Spinal cord (tissue), 10 donors: Measurements from ENCODE around the gene IFNA17. TPM values are rescaled to one million over a fixed set of nuclear protein-coding genes. Genes with fewer than 3 reads are reported as not detected.

Experiments used
- DNase-seq, 6 donors: peaks; one replicate each; pipeline versions ENCODE4 v3.0.0 to v3.0.0-alpha.2; 2013 to 2015; ENCODE audit warnings: low spot score in 6 of 6, low read depth in 4 of 6
- H3K27ac ChIP-seq: one replicate; pipeline ENCODE4 v1.5.1; 2013; ENCODE audit warnings: low read depth, low read length, control low read depth
- H3K27me3 ChIP-seq: one replicate; pipeline ENCODE4 v1.6.1; 2013; ENCODE audit warnings: low read length; ENCODE audit not compliant: control insufficient read depth, insufficient read depth
- H3K36me3 ChIP-seq: one replicate; pipeline ENCODE4 v1.6.1; 2013; ENCODE audit warnings: low read length; ENCODE audit not compliant: control insufficient read depth, insufficient read depth
- H3K4me1 ChIP-seq: one replicate; pipeline ENCODE4 v1.6.1; 2013; ENCODE audit warnings: low read length; ENCODE audit not compliant: control insufficient read depth, insufficient read depth
- H3K4me3 ChIP-seq: one replicate; pipeline ENCODE4 v1.5.1; 2013; ENCODE audit warnings: low read depth, low read length, control low read depth
- H3K9me3 ChIP-seq: one replicate; pipeline ENCODE4 v1.6.1; 2013; ENCODE audit warnings: low read length; ENCODE audit not compliant: control insufficient read depth, insufficient read depth
- WGBS: methylation state at CpG from one replicate; pipeline ENCODE4 v1.1.5; 2013; ENCODE audit warnings: missing lambda C conversion rate; ENCODE audit not compliant: insufficient coverage; 5-methylcytosine and 5-hydroxymethylcytosine counted together
- long read RNA-seq, 4 donors: transcript quantifications; one replicate each; lab custom pipeline, GENCODE V29; 2026
- polyA plus RNA-seq, 2 donors: library from polyadenylated mRNA; unstranded; fragments of 120-200 nt; gene quantifications; one replicate each; pipeline ENCODE4 v1.2.1, GENCODE V29; 2013; ENCODE audit not compliant: insufficient read length in 2 of 2
- total RNA-seq, 2 donors: library from RNA; depleted of rRNA in 1 of 2; stranded (reverse); fragments of 120-200 nt in 1 of 2; fragments of >200 nt in 1 of 2; gene quantifications; one replicate each; pipeline versions ENCODE4 v1.2.3 to v1.2.4, GENCODE V29; 2013 to 2014
- donor health status: healthy.

The IFNA17 gene
- total RNA-seq (not detected), polyA plus RNA-seq (not detected)
- long read RNA-seq, donor 1, result 0 reads
- long read RNA-seq, donor 2, result 0 reads
- long read RNA-seq, donor 3, result 0 reads
- long read RNA-seq, donor 4, result 0 reads

- Histone ChIP-seq H3K27me3 (no peaks in the 10 kb centered on the region), H3K27ac (no peak within 1 kb of the TSS), H3K9me3 (no peaks in the 10 kb centered on the region), H3K36me3 (no peaks in the 10 kb centered on the region), H3K4me3 (no peak within 1 kb of the TSS), H3K4me1 (no peaks in the 10 kb centered on the region)
- WGBS, result no CpG with 5 or more reads among the region's 2 CpGs
- DNase-seq, result no peak
Observed at GRCh38 chr9:21228122-21228521, at the start of gene IFNA17. Gene IFNA17, minus strand, starts transcription at chr9:21228222. Its CDS starts 49 bp downstream, at chr9:21228173.

- Histone ChIP-seq H3K27me3 (no peaks in the 10 kb centered on the region), H3K27ac (no peak overlapping the region), H3K36me3 (no peaks in the 10 kb centered on the region), H3K9me3 (no peaks in the 10 kb centered on the region), H3K4me3 (no peak overlapping the region), H3K4me1 (peaks cover 5% of the 10 kb centered on the region)
- WGBS, result no CpG with 5 or more reads among the region's 2 CpGs
- DNase-seq, result no peak
Observed at GRCh38 chr9:21268347-21268657, 40.3 kb upstream of the IFNA17 start.

- peak in 2 of 6 donors; percentile 55 for DNase-seq
- H3K4me3 ChIP-seq, result no peak overlapping the region
- no peaks in the 10 kb centered on the region for H3K9me3 ChIP-seq
- peaks cover 5% of the 10 kb centered on the region for H3K4me1 ChIP-seq
- WGBS, result 27% methylated on average over 2 of the region's 4 CpGs
- H3K27ac ChIP-seq, result no peak overlapping the region
- no peaks in the 10 kb centered on the region for H3K27me3 ChIP-seq
- H3K36me3 ChIP-seq, result no peaks in the 10 kb centered on the region
Observed at GRCh38 chr9:21267485-21268346, 39.7 kb upstream of the IFNA17 start.

DNA sequence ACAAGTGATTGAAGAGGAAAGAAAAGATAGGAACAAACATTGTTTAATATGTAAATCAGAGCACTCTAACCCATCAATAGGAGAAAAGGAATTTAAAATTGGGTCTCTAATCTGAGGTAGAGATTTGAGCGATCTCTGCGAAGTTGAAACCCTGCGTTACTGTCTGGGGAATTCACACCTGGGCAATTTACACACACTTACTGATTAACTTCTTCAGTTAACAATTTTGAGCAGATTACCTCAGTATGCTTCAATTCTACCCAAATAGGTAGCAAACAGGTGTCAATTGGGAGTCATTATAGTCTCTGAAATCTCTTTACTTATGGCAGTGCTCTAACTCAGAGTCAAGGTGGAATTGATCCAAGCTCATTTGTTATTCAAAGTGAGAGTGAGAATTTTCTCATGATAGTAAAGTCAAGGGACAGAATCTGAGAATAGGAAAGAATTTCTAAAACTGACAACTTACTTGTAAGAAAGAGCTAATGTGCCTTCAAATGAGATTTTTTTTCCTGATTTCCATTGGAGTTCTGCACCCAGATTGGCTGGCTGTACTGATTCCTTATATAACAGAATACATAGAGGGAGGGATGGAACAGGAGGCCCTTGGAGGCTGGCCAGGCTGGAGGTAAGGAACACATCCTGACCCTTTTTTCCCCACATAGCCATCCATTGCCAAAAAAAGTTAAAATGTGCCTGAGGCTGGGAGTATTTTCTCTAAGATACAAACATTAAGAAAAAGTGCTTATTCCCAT lies 38.9 kb upstream of the IFNA17 start:
- Histone ChIP-seq H3K36me3 (no peaks in the 10 kb centered on the region), H3K9me3 (no peaks in the 10 kb centered on the region), H3K27me3 (no peaks in the 10 kb centered on the region), H3K4me3 (no peak overlapping the region), H3K4me1 (peaks cover 5% of the 10 kb centered on the region), H3K27ac (no peak overlapping the region)
- no CpG with 5 or more reads among the region's 3 CpGs for WGBS
- DNase-seq, result peak in 1 of 6 donors; percentile 52

DNA sequence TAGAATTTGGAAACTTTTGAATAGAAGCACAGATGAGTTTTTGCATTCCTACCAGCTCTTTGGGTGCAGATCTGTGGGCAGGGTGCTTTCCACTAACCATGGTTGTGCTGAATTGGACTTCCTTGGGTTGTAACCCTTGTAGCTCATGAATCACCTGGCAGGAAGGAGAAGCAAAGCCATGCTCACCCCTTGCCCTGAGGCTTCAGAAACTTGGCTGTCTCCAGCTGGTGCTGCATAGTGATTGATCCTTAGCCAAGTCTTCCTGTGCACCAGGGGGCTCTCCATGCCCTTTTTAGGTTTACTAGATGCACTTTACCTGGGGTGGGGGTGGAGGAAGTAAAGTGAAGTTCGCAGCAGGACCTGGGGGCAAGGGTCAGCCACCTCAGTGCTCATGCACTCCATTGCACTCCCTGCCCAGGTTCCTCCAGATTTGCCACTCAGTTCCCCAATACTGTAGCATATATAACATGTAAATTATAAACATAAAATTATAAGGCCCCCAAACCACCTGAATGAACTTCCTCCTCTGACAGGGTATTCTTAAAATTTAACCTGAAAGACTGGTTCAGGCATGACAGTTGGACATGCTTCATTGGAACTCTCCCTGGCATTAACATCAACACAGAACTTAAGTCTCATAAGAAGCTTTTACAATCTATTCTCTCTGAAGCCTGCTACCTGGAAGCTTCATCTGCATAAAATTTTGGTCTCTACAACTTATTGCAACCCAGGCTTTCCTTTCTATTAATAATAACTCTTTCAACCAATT lies 37.6 kb upstream of the IFNA17 start:
- Histone ChIP-seq H3K36me3 (no peaks in the 10 kb centered on the region), H3K9me3 (no peaks in the 10 kb centered on the region), H3K4me3 (no peak overlapping the region), H3K27me3 (no peaks in the 10 kb centered on the region), H3K27ac (no peak overlapping the region), H3K4me1 (peaks cover 5% of the 10 kb centered on the region)
- no peak for DNase-seq
- no CpG with 5 or more reads among the region's 1 CpG for WGBS

GRCh38 chr9:21255538-21256212 lies 27.7 kb upstream of the IFNA17 start:
- 95% methylated on average over 3 of the region's 5 CpGs for WGBS
- H3K4me3 ChIP-seq, result no peak overlapping the region
- H3K36me3 ChIP-seq, result no peaks in the 10 kb centered on the region
- no peaks in the 10 kb centered on the region for H3K9me3 ChIP-seq
- DNase-seq, result no peak
- no peaks in the 10 kb centered on the region for H3K4me1 ChIP-seq
- H3K27ac ChIP-seq, result no peak overlapping the region
- no peaks in the 10 kb centered on the region for H3K27me3 ChIP-seq

- WGBS, result 2% methylated on average over 3 of the region's 3 CpGs
Observed at GRCh38 chr9:21252721-21253547, 24.9 kb upstream of the IFNA17 start.

GRCh38 chr9:21251638-21252037 lies 23.6 kb upstream of the IFNA17 start:
- Histone ChIP-seq H3K4me3 (no peak overlapping the region), H3K4me1 (no peaks in the 10 kb centered on the region), H3K36me3 (no peaks in the 10 kb centered on the region), H3K27ac (no peak overlapping the region), H3K9me3 (no peaks in the 10 kb centered on the region), H3K27me3 (no peaks in the 10 kb centered on the region)
- no peak for DNase-seq
- WGBS, result 70% methylated on average over 3 of the region's 4 CpGs

More at GRCh38 chr9:21252721-21253547, 24.9 kb upstream of the IFNA17 start:
- DNase-seq, result peak in 2 of 6 donors; percentile 57 to 67
- H3K9me3 ChIP-seq, result no peaks in the 10 kb centered on the region
- no peak overlapping the region for H3K4me3 ChIP-seq
- no peaks in the 10 kb centered on the region for H3K4me1 ChIP-seq
- no peaks in the 10 kb centered on the region for H3K27me3 ChIP-seq
- H3K27ac ChIP-seq, result no peak overlapping the region
- H3K36me3 ChIP-seq, result no peaks in the 10 kb centered on the region
